WTC11 (cell line): ENCODE measurements around the gene PIK3IP1. TPM values are rescaled to one million over a fixed set of nuclear protein-coding genes. Genes with fewer than 3 reads are reported as not detected.
A peak's percentile ranks its signal among the peaks of the same experiment; 100 is the strongest.

Experiments used
- ATAC-seq: fragments of 200-7000 bp; cut with Tn5 transposase; 2 replicates; pipeline ENCODE4 v1.10.0; 2021; ENCODE audit warnings: mild to moderate bottlenecking, moderate library complexity
- CTCF ChIA-PET: fragments of 300-600 bp; sonication (Branson Sonifier 250); formaldehyde crosslinking; loops from one replicate; lab custom pipeline; 2021; ENCODE audit warnings: antibody characterized with exemption; lab: Charles Lee
- POLR2A ChIA-PET: fragments of 350-600 bp; sonication (Branson Sonifier 250); formaldehyde crosslinking; loops from one replicate; lab custom pipeline; 2021; ENCODE audit warnings: antibody characterized with exemption; lab: Charles Lee
- DNase-seq: peaks from one replicate; pipeline ENCODE4 v3.0.0; 2021; ENCODE audit warnings: low spot score
- H3K27ac Mint-ChIP-seq: 2 replicates; pipeline ENCODE4 v1.8.0; 2021; ENCODE audit warnings: mixed read lengths
- H3K27me3 Mint-ChIP-seq: 2 replicates; pipeline ENCODE4 v1.8.0; 2021; ENCODE audit warnings: low read depth, mild to moderate bottlenecking, moderate library complexity, mixed read lengths
- H3K36me3 Mint-ChIP-seq: 2 replicates; pipeline ENCODE4 v1.8.0; 2021; ENCODE audit warnings: mixed read lengths
- H3K4me1 Mint-ChIP-seq: 2 replicates; pipeline ENCODE4 v1.8.0; 2022; ENCODE audit warnings: mixed read lengths
- H3K4me3 Mint-ChIP-seq: 2 replicates; pipeline ENCODE4 v1.8.0; 2021; ENCODE audit warnings: mild to moderate bottlenecking, moderate library complexity, mixed read lengths
- H3K9me3 Mint-ChIP-seq: 2 replicates; pipeline ENCODE4 v1.8.0; 2021; ENCODE audit warnings: mixed read lengths
- AR ChIP-seq: fragments of 250-450 bp; sonication (Bioruptor Pico); IDR thresholded peaks from 2 replicates; pipeline ENCODE4 v1.9.0; 2021; ENCODE audit warnings: mild to moderate bottlenecking
- CBFB ChIP-seq: sonication (generic); formaldehyde crosslinking; IDR thresholded peaks from 2 replicates; pipeline ENCODE4 v1.8.1; 2022; ENCODE audit warnings: mild to moderate bottlenecking, low read depth, missing genetic modification reagents
- E2F1 ChIP-seq: sonication (generic); formaldehyde crosslinking; IDR thresholded peaks from 2 replicates; pipeline ENCODE4 v1.8.0; 2022; ENCODE audit warnings: mild to moderate bottlenecking, missing genetic modification reagents
- ELF4 ChIP-seq: sonication (generic); formaldehyde crosslinking; IDR thresholded peaks from 2 replicates; pipeline ENCODE4 v1.8.1; 2022; ENCODE audit warnings: low read depth, mild to moderate bottlenecking, moderate library complexity, missing genetic modification reagents
- KAT7 ChIP-seq: sonication (generic); formaldehyde crosslinking; IDR thresholded peaks from 2 replicates; pipeline ENCODE4 v1.8.1; 2023; ENCODE audit warnings: missing genetic modification reagents, mild to moderate bottlenecking, borderline replicate concordance
- MLX ChIP-seq: sonication (generic); formaldehyde crosslinking; IDR thresholded peaks from 2 replicates; pipeline ENCODE4 v1.8.1; 2023; ENCODE audit warnings: mild to moderate bottlenecking, missing genetic modification reagents, moderate library complexity
- NR3C1 ChIP-seq: sonication (generic); formaldehyde crosslinking; conservative IDR thresholded peaks from 2 replicates; pipeline ENCODE4 v1.8.1; 2023; ENCODE audit warnings: low read depth, mild to moderate bottlenecking, missing genetic modification reagents
- RORB ChIP-seq: fragments of 250-450 bp; sonication (Bioruptor Pico); IDR thresholded peaks from 2 replicates; pipeline ENCODE4 v1.9.0; 2021; ENCODE audit warnings: mild to moderate bottlenecking
- SOX15 ChIP-seq: fragments of 250-450 bp; sonication (Bioruptor Pico); IDR thresholded peaks from 2 replicates; pipeline ENCODE4 v1.9.0; 2021; ENCODE audit warnings: mild to moderate bottlenecking
- SP1 ChIP-seq: sonication (generic); formaldehyde crosslinking; conservative IDR thresholded peaks from 2 replicates; pipeline ENCODE4 v1.8.1; 2022; ENCODE audit warnings: missing genetic modification reagents
- STAT6 ChIP-seq: sonication (generic); formaldehyde crosslinking; conservative IDR thresholded peaks from 2 replicates; pipeline ENCODE4 v1.8.1; 2023; ENCODE audit warnings: mild to moderate bottlenecking, low read depth, missing genetic modification reagents, moderate library complexity
- TP53 ChIP-seq: sonication (generic); formaldehyde crosslinking; IDR thresholded peaks from 2 replicates; pipeline ENCODE4 v1.8.1; 2023; ENCODE audit warnings: mild to moderate bottlenecking, missing genetic modification reagents
- ZNF281 ChIP-seq: sonication (generic); formaldehyde crosslinking; IDR thresholded peaks from 2 replicates; pipeline ENCODE4 v1.8.0; 2023; ENCODE audit warnings: mild to moderate bottlenecking, missing genetic modification reagents
- ZNF396 ChIP-seq: fragments of 250-450 bp; sonication (Bioruptor Pico); IDR thresholded peaks from 2 replicates; pipeline ENCODE4 v1.8.0; 2021; ENCODE audit warnings: mild to moderate bottlenecking, moderate library complexity, borderline replicate concordance
- ZNF416 ChIP-seq: fragments of 250-450 bp; sonication (Bioruptor Pico); IDR thresholded peaks from 2 replicates; pipeline ENCODE4 v1.9.0; 2021; ENCODE audit warnings: mild to moderate bottlenecking, inconsistent platforms
- ZNF512 ChIP-seq: sonication (generic); formaldehyde crosslinking; IDR thresholded peaks from 2 replicates; pipeline ENCODE4 v1.8.1; 2022; ENCODE audit warnings: missing genetic modification reagents, borderline replicate concordance
- ZNF532 ChIP-seq: fragments of 250-450 bp; sonication (Bioruptor Pico); IDR thresholded peaks from 2 replicates; pipeline ENCODE4 v1.9.0; 2021; ENCODE audit warnings: mild to moderate bottlenecking, borderline replicate concordance
- ZNF671 ChIP-seq: fragments of 250-450 bp; sonication (Bioruptor Pico); IDR thresholded peaks from 2 replicates; pipeline ENCODE4 v1.8.0; 2021; ENCODE audit warnings: mild to moderate bottlenecking
- ZSCAN18 ChIP-seq: fragments of 250-450 bp; sonication (Bioruptor Pico); IDR thresholded peaks from 2 replicates; pipeline ENCODE4 v2.1.2; 2022; ENCODE audit warnings: mild to moderate bottlenecking, moderate library complexity
- total RNA-seq: library from RNA; stranded (reverse); gene quantifications from 3 replicates; pipeline ENCODE4 v1.2.3, GENCODE V29; 2021

Gene PIK3IP1
- total RNA-seq, 1 experiment from 2014 or later: 2.0 TPM

GRCh38 chr22:31278626-31279326, 13.5 kb downstream of the PIK3IP1 start:
- ChIA-PET POLR2A (no interaction called here), CTCF (interaction anchor here (0.9 kb wide), 1 partner anchor 34 kb away, joined by 4 read pairs; no protein-coding TSS in a partner anchor)
- no peak for ATAC-seq
- no peaks in the 10 kb centered on the region for H3K9me3 Mint-ChIP-seq
- no peak overlapping the region for H3K4me3 Mint-ChIP-seq
- no peaks in the 10 kb centered on the region for H3K27me3 Mint-ChIP-seq
- H3K4me1 Mint-ChIP-seq: peaks cover 4% of the 10 kb centered on the region; the same call in 1 of the 2 replicates
- peak overlapping the region; percentile 52; the same call in 1 of the 2 replicates for H3K27ac Mint-ChIP-seq
- peaks cover 23% of the 10 kb centered on the region for H3K36me3 Mint-ChIP-seq
- DNase-seq: no peak
- TF ChIP-seq ZNF416 (CRISPR knock-in tag) (no peak), ZNF512 (CRISPR knock-in tag) (no peak), ZNF532 (CRISPR knock-in tag) (no peak), NR3C1 (no peak), AR (CRISPR knock-in tag) (no peak), E2F1 (CRISPR knock-in tag) (no peak), ELF4 (no peak), SP1 (CRISPR knock-in tag) (no peak), MLX (CRISPR knock-in tag) (no peak), ZNF281 (CRISPR knock-in tag) (no peak), TP53 (CRISPR knock-in tag) (no peak), ZSCAN18 (CRISPR knock-in tag) (no peak), KAT7 (CRISPR knock-in tag) (no peak), SOX15 (CRISPR knock-in tag) (no peak), CBFB (CRISPR knock-in tag) (no peak), RORB (CRISPR knock-in tag) (no peak), ZNF671 (no peak), STAT6 (CRISPR knock-in tag) (no peak), ZNF396 (CRISPR knock-in tag) (no peak)
